Mucosa of descending colon (tissue), 3 donors: ENCODE data around the gene SNRPB2. TPM values are rescaled to one million over a fixed set of nuclear protein-coding genes. Genes with fewer than 3 reads are reported as not detected.
A peak's percentile ranks its signal among the peaks of the same experiment; 100 is the strongest.

Experiments used
- ATAC-seq: fragments of 200-7000 bp; cut with Tn5 transposase; one replicate; pipeline ENCODE4 v1.9.1; 2020; ENCODE audit warnings: mild to moderate bottlenecking, moderate library complexity
- DNase-seq, 3 donors: peaks; one replicate each; pipeline ENCODE4 v3.0.0-alpha.2; 2020
- H3K36me3 ChIP-seq: fragments of 200-600 bp; one replicate; pipeline ENCODE4 v1.8.0; 2021; ENCODE audit warnings: low read depth, mild to moderate bottlenecking
- H3K4me1 ChIP-seq: fragments of 200-600 bp; one replicate; pipeline ENCODE4 v1.8.0; 2021; ENCODE audit warnings: low read depth, mild to moderate bottlenecking
- H3K4me3 ChIP-seq: fragments of 200-600 bp; one replicate; pipeline ENCODE4 v1.8.0; 2021; ENCODE audit warnings: mild to moderate bottlenecking
- H3K9me3 ChIP-seq: fragments of 200-600 bp; one replicate; pipeline ENCODE4 v1.8.0; 2021; ENCODE audit warnings: mild to moderate bottlenecking
- CTCF ChIP-seq: fragments of 200-600 bp; IDR thresholded peaks from one replicate; pipeline ENCODE4 v1.8.0; 2022; ENCODE audit warnings: antibody characterized with exemption, mild to moderate bottlenecking
- intact Hi-C, 2 donors: fragments of 100-400 bp; cut with DNase I in 1 of 2; cut with micrococcal nuclease in 1 of 2; formaldehyde crosslinking; loops; one replicate each; pipeline versions ENCODE4 v1.11.0 to v1.11.1; 2022; cut with DNase I, micrococcal nuclease
- long read RNA-seq, 2 donors: library from polyadenylated mRNA; unstranded; transcript quantifications; one replicate each; pipeline ENCODE4 v2.0.0, GENCODE V29; 2019 to 2021
- total RNA-seq, 3 donors: library from RNA; stranded (reverse); fragmentation: NEBNext Ultra II Directional in 2 of 3; extraction: Animal tissue kit (Norgen Biotek cat#: 25700) in 2 of 3; gene quantifications; one replicate each; pipeline versions ENCODE4 v1.2.1 to v1.2.4, GENCODE V29; 2021 to 2023
- donor health status: DM: no; HTN: no; CAD: no; lungs with moderate emphysema.
- donor health status: DM: no; HTN: no; CAD: no.
- donor health status: DM: no; HTN: yes; CAD: no.

SNRPB2 gene
- total RNA-seq: 10 to 100 TPM; 25.7 to 42.1 (median 36.2) TPM
- long read RNA-seq, donor 1, transcript SNRPB2-201 (7 exons, 2,452 nt): minor isoform, 13 of 56 reads
- long read RNA-seq, donor 1, transcript SNRPB2-202 (7 exons, 1,588 nt): major isoform, 16 of 56 reads
- long read RNA-seq, donor 1, partial matches to known transcripts: 24 of 56 reads
- long read RNA-seq, donor 1, other reads (novel, unspliced or antisense): 3 of 56 reads
- long read RNA-seq, donor 2, transcript SNRPB2-201 (7 exons, 2,452 nt): major isoform, 5 of 33 reads
- long read RNA-seq, donor 2, partial matches to known transcripts: 26 of 33 reads
- long read RNA-seq, donor 2, other reads (novel, unspliced or antisense): 0 of 33 reads

- no peak for TF ChIP-seq CTCF
- no peaks in the 10 kb centered on the region for H3K9me3 ChIP-seq
- intact Hi-C loops: no loop called here
- H3K36me3 ChIP-seq: no peaks in the 10 kb centered on the region
- H3K4me3 ChIP-seq: peak within 1 kb of the TSS; percentile 83
- DNase-seq (peak; percentile 93 to 97 (median 95)), ATAC-seq (peak; percentile 100)
- H3K4me1 ChIP-seq: peaks cover 7% of the 10 kb centered on the region
Measured at GRCh38 chr20:16729565-16730460, at the start of gene SNRPB2. Gene SNRPB2 (plus strand): TSS chr20:16730026. CDS start chr20:16731703, 1,677 bp downstream.

GRCh38 chr20:16684416-16684815, 45.4 kb upstream of the SNRPB2 start:
- intact Hi-C loops: no loop called here
- no peak for ATAC-seq
- no peak for DNase-seq
- TF ChIP-seq CTCF: no peak
- H3K36me3 ChIP-seq: no peaks in the 10 kb centered on the region
- H3K9me3 ChIP-seq: no peaks in the 10 kb centered on the region
- H3K4me3 ChIP-seq: no peak overlapping the region
- no peaks in the 10 kb centered on the region for H3K4me1 ChIP-seq

GRCh38 chr20:16689906-16690305, 39.9 kb upstream of the SNRPB2 start:
- TF ChIP-seq CTCF: no peak
- H3K9me3 ChIP-seq: no peaks in the 10 kb centered on the region
- H3K4me1 ChIP-seq: no peaks in the 10 kb centered on the region
- ATAC-seq (no peak), DNase-seq (no peak)
- no peaks in the 10 kb centered on the region for H3K36me3 ChIP-seq
- H3K4me3 ChIP-seq: no peak overlapping the region
- intact Hi-C loops: no loop called here

GRCh38 chr20:16691381-16691780, 38.4 kb upstream of the SNRPB2 start:
- intact Hi-C loops: no loop called here
- Histone ChIP-seq H3K4me1 (no peaks in the 10 kb centered on the region), H3K9me3 (no peaks in the 10 kb centered on the region), H3K4me3 (no peak overlapping the region), H3K36me3 (no peaks in the 10 kb centered on the region)
- no peak for TF ChIP-seq CTCF
- ATAC-seq: no peak
- DNase-seq: no peak

GRCh38 chr20:16692009-16692408, 37.8 kb upstream of the SNRPB2 start:
- no peaks in the 10 kb centered on the region for H3K9me3 ChIP-seq
- H3K4me3 ChIP-seq: no peak overlapping the region
- intact Hi-C loops: no loop called here
- no peak for ATAC-seq
- no peaks in the 10 kb centered on the region for H3K4me1 ChIP-seq
- no peak for DNase-seq
- H3K36me3 ChIP-seq: no peaks in the 10 kb centered on the region
- TF ChIP-seq CTCF: no peak
